Hepatocyte (in vitro differentiated cells): Measurements from ENCODE around the gene EHMT2. TPM values are rescaled to one million over a fixed set of nuclear protein-coding genes. Genes with fewer than 3 reads are reported as not detected.

Source experiments
- DNase-seq: peaks from one replicate; pipeline ENCODE4 v3.0.0-alpha.2; 2016; ENCODE audit warnings: low spot score
- H2AFZ ChIP-seq: fragments of 200-600 bp; sonication (generic); 2 replicates; pipeline ENCODE4 v1.6.0; 2016; ENCODE audit warnings: antibody characterized with exemption, mild to moderate bottlenecking
- H3K27ac ChIP-seq: fragments of 200-600 bp; sonication (generic); 2 replicates; pipeline ENCODE4 v1.5.1; 2016; ENCODE audit warnings: mild to moderate bottlenecking
- H3K27me3 ChIP-seq: fragments of 200-600 bp; sonication (generic); 2 replicates; pipeline ENCODE4 v1.6.1; 2016
- H3K36me3 ChIP-seq: fragments of 200-600 bp; sonication (generic); replicated peaks from 2 replicates; pipeline ENCODE4 v1.5.1; 2016; ENCODE audit warnings: low read depth; ENCODE audit not compliant: insufficient read depth
- H3K4me1 ChIP-seq: fragments of 200-600 bp; sonication (generic); 2 replicates; pipeline ENCODE4 v1.5.1; 2016; ENCODE audit warnings: mild to moderate bottlenecking, moderate library complexity; ENCODE audit not compliant: insufficient read depth
- H3K4me2 ChIP-seq: fragments of 200-600 bp; sonication (generic); 2 replicates; pipeline ENCODE4 v1.6.0; 2016
- H3K4me3 ChIP-seq: fragments of 200-600 bp; sonication (generic); 2 replicates; pipeline ENCODE4 v1.5.1; 2016; ENCODE audit warnings: mild to moderate bottlenecking
- H3K79me2 ChIP-seq: fragments of 200-600 bp; sonication (generic); 2 replicates; pipeline ENCODE4 v1.6.0; 2017; ENCODE audit warnings: mild to moderate bottlenecking
- H3K9me2 ChIP-seq: fragments of 200-600 bp; sonication (generic); replicated peaks from 2 replicates; pipeline ENCODE4 v1.6.0; 2017; ENCODE audit warnings: mild to moderate bottlenecking; ENCODE audit not compliant: insufficient read depth
- H3K9me3 ChIP-seq: fragments of 200-600 bp; sonication (generic); 2 replicates; pipeline ENCODE4 v1.5.1; 2016; ENCODE audit warnings: low read depth, mild to moderate bottlenecking
- H4K20me1 ChIP-seq: fragments of 200-600 bp; sonication (generic); 2 replicates; pipeline ENCODE4 v1.6.0; 2016; ENCODE audit warnings: mild to moderate bottlenecking; ENCODE audit not compliant: insufficient read depth, poor library complexity, severe bottlenecking
- CTCF ChIP-seq: fragments of 200-600 bp; sonication (generic); IDR thresholded peaks from 2 replicates; pipeline ENCODE4 v1.5.1; 2016; ENCODE audit warnings: antibody characterized with exemption, mild to moderate bottlenecking; ENCODE audit not compliant: poor library complexity
- EZH2 ChIP-seq: fragments of 200-600 bp; sonication (generic); IDR thresholded peaks from 2 replicates; pipeline ENCODE4 v1.6.1; 2016; ENCODE audit warnings: antibody characterized with exemption, mild to moderate bottlenecking, borderline replicate concordance
- EZH2phosphoT487 ChIP-seq: fragments of 200-600 bp; sonication (generic); IDR thresholded peaks from one replicate; pipeline ENCODE4 v1.6.1; 2018; ENCODE audit warnings: antibody characterized with exemption, mild to moderate bottlenecking, low read depth, moderate library complexity; ENCODE audit not compliant: unreplicated experiment, severe bottlenecking
- WGBS: methylation state at CpG from one replicate; pipeline ENCODE4 v1.1.6; 2016; ENCODE audit warnings: low lambda C conversion rate; ENCODE audit errors: missing lambda C conversion rate; 5-methylcytosine and 5-hydroxymethylcytosine counted together
- polyA plus RNA-seq: library from polyadenylated mRNA; unstranded; fragments of >200 nt; fragmentation: Nextera tagmentation; extraction: Ambion mirVana; gene quantifications from 2 replicates; pipeline ENCODE4 v1.2.1, GENCODE V29; 2016
- total RNA-seq: library from RNA; depleted of rRNA; stranded (reverse); fragments of >200 nt; gene quantifications from 2 replicates; pipeline ENCODE4 v1.2.3, GENCODE V29; 2014

The EHMT2 gene
- total and polyA plus RNA-seq, 2 experiments from 2014 or later: 40.0 to 41.9 TPM

- no peak overlapping the region for H2AFZ ChIP-seq
- no peak overlapping the region for H3K4me3 ChIP-seq
- H3K4me1 ChIP-seq: no peaks in the 10 kb centered on the region
- H3K9me3 ChIP-seq: no peaks in the 10 kb centered on the region
- H4K20me1 ChIP-seq: no peaks in the 10 kb centered on the region
- no peak overlapping the region for H3K4me2 ChIP-seq
- WGBS: 97% methylated on average over 22 of the region's 22 CpGs
- no peaks in the 10 kb centered on the region for H3K36me3 ChIP-seq
- TF ChIP-seq EZH2 (no peak), CTCF (no peak), EZH2phosphoT487 (no peak)
- no peaks in the 10 kb centered on the region for H3K9me2 ChIP-seq
- DNase-seq: no peak
- peaks cover 3% of the 10 kb centered on the region for H3K79me2 ChIP-seq
- no peaks in the 10 kb centered on the region for H3K27me3 ChIP-seq
- H3K27ac ChIP-seq: no peak overlapping the region
Observed at GRCh38 chr6:31884528-31885035, 12.9 kb downstream of the EHMT2 start.

GRCh38 chr6:31883676-31884075, 13.8 kb downstream of the EHMT2 start:
- no peaks in the 10 kb centered on the region for H3K4me1 ChIP-seq
- peaks cover 5% of the 10 kb centered on the region for H3K79me2 ChIP-seq
- H4K20me1 ChIP-seq: no peaks in the 10 kb centered on the region
- no peak overlapping the region for H3K4me3 ChIP-seq
- no peak for TF ChIP-seq EZH2phosphoT487
- TF ChIP-seq EZH2: no peak
- TF ChIP-seq CTCF: no peak
- H3K27ac ChIP-seq: no peak overlapping the region
- H3K4me2 ChIP-seq: no peak overlapping the region
- no peaks in the 10 kb centered on the region for H3K9me3 ChIP-seq
- no peaks in the 10 kb centered on the region for H3K27me3 ChIP-seq
- H3K9me2 ChIP-seq: no peaks in the 10 kb centered on the region
- no peak for DNase-seq
- WGBS: 95% methylated on average over 12 of the region's 12 CpGs
- no peak overlapping the region for H2AFZ ChIP-seq
- no peaks in the 10 kb centered on the region for H3K36me3 ChIP-seq

DNA sequence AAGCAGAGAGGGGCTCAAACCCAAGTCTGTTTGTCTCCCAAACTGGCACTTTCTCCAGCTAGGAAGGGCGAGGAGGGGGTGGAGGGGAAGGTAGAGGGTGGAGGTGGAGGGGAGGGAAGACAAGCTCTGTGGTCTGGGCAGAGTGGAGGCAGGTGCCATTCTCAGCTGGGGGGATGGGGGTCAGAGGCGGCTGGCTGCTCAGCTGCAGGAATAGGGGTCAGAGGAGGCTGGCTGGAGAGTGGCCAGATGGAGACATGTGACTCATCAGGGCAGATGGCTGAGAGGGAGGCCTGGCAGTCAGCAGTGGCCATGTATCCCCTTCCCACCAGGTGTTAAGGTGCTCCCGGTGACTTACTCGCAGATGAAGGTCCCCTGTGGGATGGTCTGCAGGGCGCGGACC, 15.2 kb downstream of the EHMT2 start:
- Histone ChIP-seq H3K9me3 (no peaks in the 10 kb centered on the region), H3K27ac (no peak overlapping the region), H3K4me1 (no peaks in the 10 kb centered on the region), H3K4me2 (no peak overlapping the region), H3K79me2 (peaks cover 12% of the 10 kb centered on the region), H3K27me3 (no peaks in the 10 kb centered on the region), H3K9me2 (no peaks in the 10 kb centered on the region), H3K36me3 (no peaks in the 10 kb centered on the region), H3K4me3 (no peak overlapping the region), H4K20me1 (no peaks in the 10 kb centered on the region), H2AFZ (no peak overlapping the region)
- no peak for TF ChIP-seq EZH2phosphoT487
- no peak for TF ChIP-seq CTCF
- TF ChIP-seq EZH2: no peak
- 96% methylated on average over 6 of the region's 6 CpGs for WGBS
- no peak for DNase-seq
